GM12878 (cell line): Measurements from ENCODE around the gene ABCA13. TPM values are rescaled to one million over a fixed set of nuclear protein-coding genes. Genes with fewer than 3 reads are reported as not detected.

Source experiments
- ATF2 ChIP-seq: IDR thresholded peaks from 2 replicates; pipeline ENCODE4 v1.6.1; 2012; ENCODE audit warnings: low read length, inconsistent platforms
- E2F4 ChIP-seq: IDR thresholded peaks from 2 replicates; pipeline ENCODE4 v1.6.1; 2012; ENCODE audit warnings: low read depth, low read length, improper control_type of control experiment
- FOS ChIP-seq: IDR thresholded peaks from 3 replicates; pipeline ENCODE4 v1.6.1; 2011; ENCODE audit warnings: borderline replicate concordance; ENCODE audit not compliant: insufficient read length; ENCODE audit errors: extremely low read depth
- FOXM1 ChIP-seq: IDR thresholded peaks from 2 replicates; pipeline ENCODE4 v1.6.1; 2012; ENCODE audit warnings: low read depth, mild to moderate bottlenecking, inconsistent platforms, low read length, moderate library complexity
- GABPA ChIP-seq: IDR thresholded peaks from 2 replicates; pipeline ENCODE4 v1.6.1; 2014; ENCODE audit warnings: antibody characterized with exemption, low read depth, mild to moderate bottlenecking, inconsistent platforms
- HDGF ChIP-seq: fragments of 450-650 bp; IDR thresholded peaks from 2 replicates; pipeline ENCODE4 v1.6.1; 2016; ENCODE audit warnings: antibody characterized with exemption
- JUNB ChIP-seq: IDR thresholded peaks from 2 replicates; pipeline ENCODE4 v1.6.1; 2016; ENCODE audit warnings: antibody characterized with exemption, mild to moderate bottlenecking
- MEF2B ChIP-seq: fragments of 450-650 bp; IDR thresholded peaks from 2 replicates; pipeline ENCODE4 v1.6.1; 2018; ENCODE audit warnings: mild to moderate bottlenecking, moderate library complexity; ENCODE audit not compliant: partially characterized antibody, poor library complexity, severe bottlenecking
- MTA2 ChIP-seq: fragments of 450-650 bp; IDR thresholded peaks from 2 replicates; pipeline ENCODE4 v1.6.1; 2016; ENCODE audit warnings: low read depth, mild to moderate bottlenecking, moderate library complexity
- MTA3 ChIP-seq: IDR thresholded peaks from 2 replicates; pipeline ENCODE4 v1.6.1; 2012; ENCODE audit warnings: low read length, inconsistent platforms, borderline replicate concordance
- MYB ChIP-seq: fragments of 150-350 bp; IDR thresholded peaks from 2 replicates; pipeline ENCODE4 v1.6.1; 2014; ENCODE audit warnings: mild to moderate bottlenecking, low read depth, low read length, borderline replicate concordance
- NFIC ChIP-seq: IDR thresholded peaks from 2 replicates; pipeline ENCODE4 v1.6.1; 2012; ENCODE audit warnings: low read depth, mild to moderate bottlenecking, inconsistent platforms, low read length, moderate library complexity
- NFYA ChIP-seq: IDR thresholded peaks from 2 replicates; pipeline ENCODE4 v1.6.1; 2011; ENCODE audit warnings: low read depth, mild to moderate bottlenecking, low read length, improper control_type of control experiment, borderline replicate concordance
- NFYB ChIP-seq: IDR thresholded peaks from 2 replicates; pipeline ENCODE4 v1.6.1; 2011; ENCODE audit warnings: low read depth, mild to moderate bottlenecking, low read length, improper control_type of control experiment, moderate library complexity; ENCODE audit not compliant: insufficient read depth
- NRF1 ChIP-seq: conservative IDR thresholded peaks from 2 replicates; pipeline ENCODE4 v1.6.1; 2011; ENCODE audit warnings: mild to moderate bottlenecking, low read depth, low read length, improper control_type of control experiment
- PKNOX1 ChIP-seq: fragments of 450-650 bp; IDR thresholded peaks from 2 replicates; pipeline ENCODE4 v1.6.1; 2016; ENCODE audit warnings: mild to moderate bottlenecking
- PML ChIP-seq: IDR thresholded peaks from 2 replicates; pipeline ENCODE4 v1.6.1; 2012; ENCODE audit warnings: low read length, inconsistent platforms
- RELB ChIP-seq: fragments of 450-650 bp; IDR thresholded peaks from 2 replicates; pipeline ENCODE4 v1.6.1; 2017; ENCODE audit warnings: low read depth, mild to moderate bottlenecking, moderate library complexity
- REST ChIP-seq: IDR thresholded peaks from 2 replicates; pipeline ENCODE4 v1.6.1; 2012; ENCODE audit warnings: mild to moderate bottlenecking, low read depth, low read length
- RUNX3 ChIP-seq: IDR thresholded peaks from 2 replicates; pipeline ENCODE4 v1.6.1; 2012; ENCODE audit warnings: low read length, inconsistent platforms
- TAF1 ChIP-seq: IDR thresholded peaks from 2 replicates; pipeline ENCODE4 v1.6.1; 2011; ENCODE audit warnings: mild to moderate bottlenecking, low read depth, low read length, borderline replicate concordance
- TCF7 ChIP-seq: IDR thresholded peaks from 2 replicates; pipeline ENCODE4 v1.6.1; 2014; ENCODE audit warnings: antibody characterized with exemption, borderline replicate concordance
- ZBED1 ChIP-seq: IDR thresholded peaks from 2 replicates; pipeline ENCODE4 v1.6.1; 2016; ENCODE audit warnings: borderline replicate concordance
- ZNF217 ChIP-seq: fragments of 450-650 bp; IDR thresholded peaks from 2 replicates; pipeline ENCODE4 v1.6.1; 2017; ENCODE audit warnings: antibody characterized with exemption, mild to moderate bottlenecking
- polyA plus RNA-seq, 11 experiments: library from polyadenylated mRNA; depleted of rRNA in 4 of 11; unstranded in 6 of 11; stranded (reverse) in 5 of 11; fragments of >200 nt; fragmentation: Nextera tagmentation in 4 of 11; fragmentation: Illumina TruSeq in 1 of 11; extraction: Ambion mirVana in 4 of 11; extraction: Trizol in 1 of 11; gene quantifications; 1 replicate in 1 of 11; 2 replicates in 10 of 11; pipeline versions ENCODE4 v1.2.1 to v1.2.3, GENCODE V29; 2011 to 2016; ENCODE audit warnings: inconsistent platforms in 2 of 11, missing spikeins in 2 of 11, low read depth in 1 of 11
- total RNA-seq, 4 experiments: library from RNA; depleted of rRNA in 3 of 4; stranded (reverse); fragments of >200 nt in 3 of 4; fragmentation: Illumina TruSeq in 1 of 4; extraction: Trizol in 1 of 4; gene quantifications; 2 replicates each; pipeline versions ENCODE4 v1.2.1 to v1.2.3, GENCODE V29; 2013 to 2021

The ABCA13 gene
- total and polyA plus RNA-seq, 10 of the 15 experiments (the other 5 are each of a cell fraction or from before 2014, with no cell fraction given): under 0.01 to 0.98 (median 0.04) TPM; not detected in 2

- TF ChIP-seq TAF1 (no peak), RUNX3 (peak; percentile 74), MYB (0 out of 2 replicates have a peak, but pooled peaks have one; percentile 44), MEF2B (peak; percentile 54), NFIC (peak; percentile 95), ZBED1 (peak; percentile 56; the same call in 1 of the 2 replicates), RELB (peak; percentile 55; the same call in 1 of the 2 replicates), GABPA (peak; percentile 45), FOS (no peak), NRF1 (no peak), NFYA (no peak), NFYB (no peak), ZNF217 (peak; percentile 64), PKNOX1 (peak; percentile 62), ATF2 (peak; percentile 86), MTA3 (peak; percentile 53; the same call in 1 of the 2 replicates), JUNB (peak; percentile 98), MTA2 (peak; percentile 83; the same call in 1 of the 2 replicates), HDGF (no peak), REST (no peak), E2F4 (no peak), TCF7 (peak; percentile 34; the same call in 1 of the 2 replicates), FOXM1 (peak; percentile 95), PML (peak; percentile 59; the same call in 1 of the 2 replicates)
Observed at GRCh38 chr7:48251766-48252165, 80.5 kb downstream of the ABCA13 start (continued).
